Stimulated activated CD8-positive, alpha-beta memory T cell treated with anti-CD3 and anti-CD28 coated beads, Interleukin-15, amount 100 ng/mL, for 4 hours (primary cell): ENCODE results near the gene ERAP2.

Experiments used
- DNase-seq, 2 donors: peaks; one replicate each; pipeline ENCODE4 v3.0.0-alpha.2; 2020; ENCODE audit warnings: low read depth in 2 of 2

ERAP2 gene

GRCh38 chr5:96962540-96962991 lies 86.3 kb downstream of the ERAP2 start:
- no peak for DNase-seq

DNA sequence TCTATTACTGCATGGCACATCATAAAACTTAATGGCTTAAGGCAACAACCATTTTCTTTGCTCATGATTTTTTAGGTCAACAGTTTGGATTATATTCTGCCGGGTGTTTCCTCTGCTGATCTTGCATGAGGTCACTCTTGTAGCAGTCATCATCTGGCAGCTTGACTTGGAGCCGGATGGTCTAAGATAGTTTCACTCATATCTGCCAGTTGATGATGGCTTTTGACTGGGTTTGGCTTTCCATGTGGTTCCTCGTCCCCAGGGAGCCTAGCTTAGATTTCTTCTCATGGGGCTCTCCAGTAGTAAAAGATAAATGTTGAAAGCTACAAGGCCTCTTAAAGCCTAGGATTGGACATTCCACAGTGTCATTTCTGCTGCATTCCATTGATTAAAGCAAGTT lies 87.0 kb downstream of the ERAP2 start:
- DNase-seq: no peak

DNA sequence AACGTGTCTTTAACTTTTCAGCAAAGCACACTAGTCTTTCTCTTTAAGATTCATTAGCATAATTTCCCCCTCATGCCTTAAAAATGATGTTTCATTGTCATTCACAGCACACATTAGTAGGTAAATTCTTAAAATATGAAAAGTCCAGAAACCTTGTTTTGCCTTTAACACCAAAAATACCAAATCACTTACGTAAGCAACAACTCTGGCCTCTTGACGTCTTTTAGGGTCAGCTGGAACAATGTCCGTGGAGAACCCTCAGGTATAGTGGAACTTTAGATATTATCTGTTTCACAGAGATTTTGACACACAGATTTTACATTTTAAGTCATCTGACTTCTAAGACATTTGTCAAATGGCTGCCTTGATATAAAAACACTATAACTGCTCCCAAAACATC lies 90.5 kb downstream of the ERAP2 start:
- no peak for DNase-seq

DNA sequence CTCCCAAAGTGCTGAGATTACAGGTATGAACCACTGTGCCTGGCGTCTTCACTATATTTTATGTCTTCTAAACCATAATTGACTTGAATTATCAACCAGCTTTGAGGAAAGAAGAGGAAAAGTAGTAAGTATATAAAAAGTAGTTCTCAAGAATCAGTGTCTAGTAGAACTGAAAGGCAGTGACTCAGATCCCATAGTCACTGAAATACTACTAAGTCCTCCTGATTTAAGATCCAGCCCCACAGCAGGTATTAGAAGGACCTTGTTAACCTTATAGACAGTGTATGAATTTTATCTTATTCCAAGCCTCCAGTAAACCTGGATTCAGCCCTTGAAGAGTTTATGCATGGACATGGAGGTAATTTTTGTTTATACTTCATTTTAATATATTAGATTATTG lies 91.1 kb downstream of the ERAP2 start:
- no peak for DNase-seq

- no peak for DNase-seq
Observed at GRCh38 chr5:96968074-96968473, 91.8 kb downstream of the ERAP2 start.

- DNase-seq: no peak
Observed at GRCh38 chr5:96968614-96969013, 92.3 kb downstream of the ERAP2 start.
